NCI-H1694 treated with DMSO at 0.1 percent for 48 hours (cell line): Measurements from ENCODE around the gene GAK.

Experiments
- DNase-seq: peaks from one replicate; lab custom pipeline; 2025; lab: John Stamatoyannopoulos, UW

The GAK gene

GRCh38 chr4:848307-848691 is 83.8 kb downstream of the GAK start:
- no peak for DNase-seq

- no peak for DNase-seq
These were observed 86.3 kb downstream of the GAK start for GRCh38 chr4:845836-846251.

DNA sequence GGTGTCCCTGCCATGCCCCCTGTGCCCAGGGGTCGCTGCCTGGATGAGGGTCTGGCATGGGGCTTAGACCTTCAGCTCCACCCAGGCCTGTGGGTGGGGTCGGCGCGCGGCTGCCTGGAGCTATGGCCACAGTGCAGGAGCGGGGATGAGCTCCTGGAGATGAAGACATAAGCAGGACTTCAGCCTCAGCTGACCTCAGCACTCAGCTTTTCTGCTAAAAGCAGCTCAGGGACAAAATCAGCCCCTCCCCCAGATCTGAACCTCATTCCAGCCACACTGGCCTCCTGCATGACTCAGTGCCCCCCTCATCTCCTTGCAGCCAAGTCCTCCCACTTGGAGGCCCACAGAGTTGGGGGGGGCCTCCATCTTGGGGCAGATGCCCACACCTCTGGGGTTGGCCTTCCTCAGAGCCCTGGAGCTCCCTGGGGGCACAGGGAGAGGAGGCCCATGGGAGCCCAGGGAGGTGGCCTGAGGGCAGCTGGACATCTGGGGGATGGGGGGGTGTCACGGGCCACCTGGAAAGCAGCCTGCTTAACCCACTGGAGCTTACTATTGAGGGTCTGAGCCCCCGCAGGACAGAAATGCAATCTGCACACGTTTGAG is 86.8 kb downstream of the GAK start:
- no peak for DNase-seq

DNA sequence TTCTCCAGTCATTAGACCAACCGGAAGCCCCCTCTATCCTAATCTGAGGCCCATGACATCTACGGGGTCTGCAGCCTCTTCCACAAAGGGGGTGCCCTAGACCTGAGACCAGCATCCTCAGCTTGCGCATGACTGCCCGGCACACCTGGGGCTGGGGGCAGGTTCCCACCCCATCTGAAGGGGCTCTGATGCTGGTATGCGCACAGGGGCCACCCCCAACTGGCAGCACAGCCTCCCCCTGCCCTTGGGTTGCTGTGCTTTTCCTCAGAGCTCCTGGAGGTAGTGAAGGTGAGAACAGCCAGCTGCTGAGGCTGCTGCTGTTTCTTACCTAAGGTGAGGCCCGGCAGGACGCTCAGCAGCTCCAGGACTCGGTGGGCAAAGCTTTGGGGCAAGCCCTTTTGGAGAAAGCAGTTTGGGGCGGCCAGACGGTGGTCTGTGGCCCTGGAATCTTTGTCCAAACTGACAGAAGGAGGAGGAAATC is 87.3 kb downstream of the GAK start:
- no peak for DNase-seq

DNA sequence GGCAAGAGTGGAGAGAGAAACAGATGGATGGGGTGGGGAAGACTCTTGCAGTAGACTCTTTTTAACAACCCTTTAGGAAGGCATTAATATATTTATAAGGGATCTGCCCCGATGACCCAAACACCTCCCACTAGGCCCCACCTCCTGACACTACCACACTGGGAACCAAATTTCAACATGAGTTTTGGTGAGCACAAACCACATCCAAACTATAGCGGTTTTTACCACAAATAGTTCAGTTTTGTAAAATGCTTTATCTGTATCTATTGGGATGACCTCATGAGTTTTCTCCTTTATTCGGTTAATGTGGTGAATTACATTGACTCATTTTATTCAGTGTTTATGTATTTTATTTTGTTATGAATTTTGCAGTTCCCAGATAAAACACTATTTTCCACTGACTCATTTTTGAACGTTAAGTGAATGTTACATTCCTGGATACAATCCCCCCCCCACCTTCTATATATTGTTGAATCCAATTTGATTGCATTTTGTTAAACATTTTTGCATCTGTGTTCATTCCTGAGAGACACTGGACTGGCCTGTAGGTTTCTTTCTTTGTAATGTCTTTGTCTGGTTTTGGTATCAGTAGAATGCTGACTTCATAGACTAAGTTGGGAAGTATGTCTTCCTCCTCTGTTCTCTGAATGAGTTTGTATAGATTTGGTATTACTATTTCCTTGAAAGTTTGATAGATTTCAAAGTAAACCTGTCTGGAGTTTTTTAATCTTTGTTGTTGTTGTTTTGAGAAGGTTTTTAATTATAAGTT is 92.3 kb downstream of the GAK start:
- DNase-seq = no peak

DNA sequence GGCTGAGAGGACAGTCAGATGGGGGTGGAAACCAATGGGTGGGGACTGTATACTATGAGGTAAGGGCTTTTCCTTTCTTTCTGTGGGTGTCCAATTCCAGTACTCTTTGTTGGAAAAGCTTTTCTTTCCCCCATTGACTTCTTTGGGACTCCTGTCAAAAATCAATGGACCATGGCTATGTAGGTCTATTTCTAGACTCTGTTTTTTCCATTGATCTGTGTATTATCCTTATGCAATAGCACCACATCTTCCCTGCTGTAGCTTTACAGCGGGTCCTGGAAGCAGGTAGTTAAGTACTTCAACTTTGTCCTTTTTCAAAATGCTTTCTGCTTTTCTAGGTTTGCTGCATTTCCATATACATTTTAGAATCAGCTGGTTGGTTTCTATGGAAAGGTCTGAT is 94.3 kb downstream of the GAK start:
- no peak for DNase-seq

GRCh38 chr4:836750-837301 is 95.3 kb downstream of the GAK start:
- no peak for DNase-seq

GRCh38 chr4:836003-836511 is 96.1 kb downstream of the GAK start:
- no peak for DNase-seq

- DNase-seq = no peak
These were observed 96.7 kb downstream of the GAK start for GRCh38 chr4:835148-836002.

DNA sequence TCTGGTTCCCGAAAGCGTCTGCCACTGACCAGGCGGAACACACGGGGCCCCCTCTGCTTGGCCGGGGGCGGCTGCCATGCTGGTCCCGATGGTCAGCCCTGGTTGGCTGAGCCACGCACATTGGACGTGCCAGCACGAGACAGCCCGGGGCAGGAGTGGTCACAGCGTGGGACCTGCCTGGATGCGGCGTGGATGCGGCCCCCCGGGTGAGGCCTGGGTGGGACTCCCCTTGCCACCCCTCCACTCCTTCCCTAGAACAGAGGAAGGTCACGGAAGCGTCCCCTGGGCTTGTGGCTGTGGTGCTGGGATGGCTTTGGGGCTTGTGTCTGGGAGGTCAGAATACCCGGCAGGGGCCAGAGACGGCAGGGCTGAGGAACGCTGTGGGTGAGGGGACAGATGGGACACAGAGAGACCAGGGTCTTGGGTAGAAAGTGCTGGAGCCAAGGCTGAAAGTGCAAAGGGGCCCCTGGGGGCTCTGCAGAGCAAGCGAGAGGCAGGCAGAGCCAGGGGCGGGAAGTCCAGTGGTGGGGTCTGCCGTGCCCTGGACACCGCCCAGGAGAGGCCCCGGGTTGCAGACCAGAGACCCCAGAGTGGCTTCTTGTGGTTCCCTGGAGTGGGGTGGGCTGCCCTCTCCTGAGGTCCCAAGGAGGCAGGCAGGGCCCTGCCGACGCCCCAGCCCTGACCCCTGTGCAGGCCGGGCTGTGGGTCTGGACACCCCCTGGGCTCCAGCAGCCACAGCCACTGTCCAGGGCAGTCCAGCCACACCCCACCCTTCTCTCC is 97.6 kb downstream of the GAK start:
- DNase-seq = no peak

DNA sequence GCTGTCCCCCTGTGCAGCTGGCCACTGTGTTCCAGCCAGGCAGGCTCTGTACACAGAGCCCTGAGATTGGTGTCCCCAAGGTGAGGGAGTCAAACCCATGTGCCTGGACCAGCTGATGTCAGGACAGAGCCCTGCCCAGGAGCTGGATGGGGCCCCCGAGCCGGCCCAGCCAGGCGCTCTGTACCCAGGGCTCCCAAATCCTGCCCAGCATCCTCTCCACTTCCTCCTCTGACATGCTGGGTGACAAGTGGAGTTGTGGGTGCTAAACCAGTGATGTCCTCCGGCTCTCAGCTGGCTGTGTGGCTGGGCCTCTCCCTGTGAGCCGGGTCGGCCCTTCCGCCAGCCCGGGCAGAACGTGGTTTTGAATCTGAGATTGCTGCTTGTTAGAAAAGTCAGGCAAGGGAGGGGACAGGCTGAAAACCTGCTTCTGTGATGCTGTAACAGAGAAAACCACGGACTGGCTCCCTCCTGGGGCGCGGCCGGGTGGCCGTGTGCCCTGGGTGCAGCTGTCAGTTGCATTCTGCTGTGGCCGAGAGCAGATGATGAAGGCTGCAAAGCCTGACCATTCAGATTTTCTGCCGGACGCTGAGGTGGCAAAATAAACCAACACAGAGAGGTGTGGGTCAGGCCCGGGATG is 98.3 kb downstream of the GAK start:
- DNase-seq = no peak

- DNase-seq = no peak
These were observed 99.0 kb downstream of the GAK start for GRCh38 chr4:833156-833555.

DNA sequence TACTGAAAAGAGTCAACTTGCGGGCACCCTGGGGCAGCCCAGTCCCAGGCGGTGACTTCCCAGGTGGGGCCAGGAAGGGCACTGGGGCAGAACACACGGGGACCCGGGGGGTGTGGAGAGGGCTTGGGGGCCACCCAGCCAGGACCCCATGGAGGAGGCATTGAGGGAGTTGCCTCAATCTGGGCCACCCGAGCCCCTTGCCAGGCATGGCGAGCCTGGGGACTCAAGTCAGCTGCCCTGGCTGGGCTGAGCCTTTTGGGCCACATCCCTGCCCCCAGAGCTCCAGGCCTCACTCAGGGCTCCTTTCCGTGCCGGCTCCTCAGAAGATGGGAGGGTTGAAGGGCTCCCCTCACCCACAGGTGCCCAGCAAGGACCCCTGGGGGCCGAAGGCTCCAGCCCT is 99.6 kb downstream of the GAK start:
- no peak for DNase-seq

DNA sequence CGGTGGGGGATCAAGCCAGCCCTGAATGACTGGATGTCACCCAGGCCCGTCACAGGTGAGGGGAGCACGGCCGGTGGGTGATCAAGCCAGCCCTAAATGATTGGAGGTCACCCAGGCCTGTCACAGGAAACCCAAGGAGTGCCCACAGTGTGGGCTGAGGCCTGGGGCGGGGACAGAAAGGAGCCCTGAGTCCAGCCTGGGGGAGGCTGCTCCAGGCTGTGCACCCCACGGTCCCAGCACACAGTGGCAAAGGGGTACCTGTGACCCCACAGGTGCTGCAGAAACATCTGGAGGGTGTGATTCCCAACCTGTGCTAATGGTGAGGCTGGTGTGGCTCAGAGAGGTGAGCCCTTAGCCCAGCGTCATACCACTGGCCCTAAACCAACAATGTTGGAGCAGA is 100.0 kb downstream of the GAK start:
- DNase-seq = no peak

DNA sequence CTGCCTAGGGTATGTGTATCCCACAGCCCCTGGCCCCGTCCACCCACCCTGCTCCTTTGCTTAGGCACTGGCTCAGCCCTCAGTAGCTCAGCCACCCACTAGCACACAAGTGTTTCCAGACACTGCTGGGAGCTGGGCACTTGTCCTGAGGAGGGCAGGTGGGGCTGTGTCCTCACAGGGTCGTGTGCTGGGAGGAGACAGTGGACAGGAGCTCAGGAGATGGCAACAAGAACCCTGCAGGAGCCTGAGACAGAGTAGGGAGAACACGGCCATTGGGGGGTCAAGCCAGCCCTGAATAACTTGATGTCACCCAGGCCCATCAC is 100.7 kb downstream of the GAK start:
- DNase-seq = no peak

GRCh38 chr4:830601-831482 is 101.3 kb downstream of the GAK start:
- no peak for DNase-seq

GRCh38 chr4:829761-830600 is 102.1 kb downstream of the GAK start:
- no peak for DNase-seq

- DNase-seq = no peak
These were observed 102.8 kb downstream of the GAK start for GRCh38 chr4:829291-829690.

DNA sequence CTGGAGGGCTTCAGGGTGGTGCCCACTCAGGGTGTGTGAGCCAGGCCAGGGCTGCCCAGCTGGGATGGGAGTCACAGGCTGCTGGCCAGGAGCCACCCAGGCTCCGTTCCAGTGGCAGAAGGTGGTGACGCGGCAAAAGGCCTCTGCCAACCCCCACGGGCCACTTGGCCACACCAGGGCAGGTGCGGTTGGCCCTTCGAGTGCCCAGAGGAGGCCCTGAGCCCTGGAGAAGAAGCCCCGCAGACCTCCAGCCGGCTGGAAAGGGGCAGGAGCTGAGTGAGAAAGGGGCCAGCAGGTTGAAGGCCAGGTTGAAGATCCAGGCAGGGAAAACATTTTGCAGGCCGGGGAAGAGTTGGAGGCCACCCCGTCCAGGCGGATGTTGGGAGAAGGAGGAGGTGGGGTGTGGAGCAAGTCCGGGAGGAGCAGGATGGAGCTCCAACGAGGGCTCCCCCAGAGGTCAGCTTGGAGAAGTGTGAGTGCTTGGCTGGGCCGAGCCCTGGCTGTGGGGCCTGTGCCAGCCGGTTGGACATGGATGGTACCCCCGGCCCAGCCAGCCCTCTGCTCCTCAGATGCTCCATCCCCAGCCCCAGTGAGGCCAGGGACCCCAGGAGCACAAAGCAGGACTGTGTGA is 103.4 kb downstream of the GAK start:
- no peak for DNase-seq
